Heart left ventricle (tissue), 16 donors: ENCODE measurements around the gene KRTAP4-11. TPM values are rescaled to one million over a fixed set of nuclear protein-coding genes. Genes with fewer than 3 reads are reported as not detected.
"Not testable (repeated sequence)": the region's sequence is repeated elsewhere in the genome, so short reads cannot be mapped to it uniquely, and the experiment has no call there.

Source experiments
- ATAC-seq, 4 donors: fragments of 200-7000 bp; cut with Tn5 transposase; one replicate each; pipeline ENCODE4 v1.9.1; 2020 to 2022; ENCODE audit warnings: moderate library complexity in 4 of 4, mild to moderate bottlenecking in 3 of 4, moderate number of reproducible peaks in 1 of 4
- DNase-seq, 5 donors: peaks; one replicate each; pipeline ENCODE4 v3.0.0-alpha.2; 2020
- H3K27ac ChIP-seq, 12 donors: fragments of 200-600 bp; sonication (generic) in 4 of 12; one replicate each; pipeline versions ENCODE4 v1.5.0 to v1.8.0; 2016 to 2022; ENCODE audit warnings: mild to moderate bottlenecking in 2 of 12
- H3K27me3 ChIP-seq, 9 donors: fragments of 200-600 bp; sonication (generic) in 2 of 9; one replicate each; pipeline versions ENCODE4 v1.5.1 to v1.8.0; 2016 to 2022; ENCODE audit warnings: mild to moderate bottlenecking in 3 of 9
- H3K36me3 ChIP-seq, 9 donors: fragments of 200-600 bp; sonication (generic) in 2 of 9; one replicate each; pipeline versions ENCODE4 v1.5.0 to v1.8.0; 2018 to 2022; ENCODE audit warnings: mild to moderate bottlenecking in 2 of 9
- H3K4me1 ChIP-seq, 12 donors: fragments of 200-600 bp; sonication (generic) in 4 of 12; one replicate each; pipeline versions ENCODE4 v1.5.0 to v1.8.0; 2016 to 2022; ENCODE audit warnings: mild to moderate bottlenecking in 3 of 12
- H3K4me3 ChIP-seq, 12 donors: fragments of 200-600 bp; sonication (generic) in 4 of 12; one replicate each; pipeline versions ENCODE4 v1.5.0 to v1.8.0; 2017 to 2022; ENCODE audit warnings: mild to moderate bottlenecking in 9 of 12, moderate library complexity in 4 of 12
- H3K9me3 ChIP-seq, 12 donors: fragments of 200-600 bp; sonication (generic) in 4 of 12; one replicate each; pipeline versions ENCODE4 v1.5.0 to v1.8.0; 2016 to 2022; ENCODE audit warnings: mild to moderate bottlenecking in 1 of 12
- CTCF ChIP-seq, 12 donors: fragments of 200-600 bp; sonication (generic) in 4 of 12; IDR thresholded peaks; one replicate each; pipeline versions ENCODE4 v1.5.0 to v1.8.0; 2018 to 2022; ENCODE audit warnings: antibody characterized with exemption in 12 of 12, mild to moderate bottlenecking in 5 of 12
- POLR2A ChIP-seq, 2 donors: fragments of 450-650 bp; IDR thresholded peaks; one replicate each; pipeline ENCODE4 v1.6.1; 2017; ENCODE audit warnings: antibody characterized with exemption in 2 of 2, mild to moderate bottlenecking in 2 of 2, moderate library complexity in 2 of 2
- WGBS, 4 donors: extraction: QIAGEN DNeasy Blood & Tissue Kit in 2 of 4; methylation state at CpG; one replicate each; pipeline versions ENCODE4 v1.1.5 to v1.1.7; 2013 to 2018; 5-methylcytosine and 5-hydroxymethylcytosine counted together
- intact Hi-C, 10 donors: fragments of 100-400 bp; cut with DNase I; formaldehyde crosslinking; loops; one replicate each; pipeline versions ENCODE4 v1.11.1 to v1.14.2; 2022
- long read RNA-seq, 3 donors: library from polyadenylated mRNA; unstranded; transcript quantifications; one replicate each; pipeline ENCODE4 v2.0.0, GENCODE V29; 2020 to 2021
- polyA plus RNA-seq, 2 donors: library from polyadenylated mRNA; stranded (reverse); fragments of 200-250 nt; gene quantifications; one replicate each; pipeline ENCODE4 v1.2.3, GENCODE V29; 2013
- total RNA-seq, 9 donors: library from RNA; depleted of rRNA in 2 of 9; stranded (reverse); fragments of >200 nt in 2 of 9; fragmentation: NEBNext Ultra II Directional in 3 of 9; extraction: Animal tissue kit (Norgen Biotek cat#: 25700) in 3 of 9; gene quantifications; one replicate each; pipeline versions ENCODE4 v1.1.0 to v1.2.4, GENCODE V29; 2016 to 2023
- donor health status: ischemic (EF 13 %, LVEDD 7.1; RV severe dilation, severe dysfunction).
- donor health status: healthy with polysubstance abuse.
- donor health status: DM: no; HTN: yes; CAD: no.
- donor health status: DM: no; HTN: no; CAD: no.
- donor health status: ischemic (EF 25% LVEDD 6.9; RV normal size, moderate dysfunction).
- donor health status: ischemic (EF 25% LVEDD 5.7; RV mildly dilated, moderate dysfunction).
- donor health status: healthy.
- donor health status: DM: yes; HTN: yes; CAD: no.
- donor health status: ischemic (EF 35%, LVEDD 5.7; RV mildly dilated, moderate dysfunction).
- donor health status: nonischemic (EF 11% LVEDD 7.7; RV severe dilation, severe dysfunction).
- donor health status: DM: yes; HTN: yes; CAD: no.
- donor health status: PGD.
- donor health status: ischemic (EF 29% LVEDD 5.4; RV normal size, mild dysfunction).
- donor health status: nonischemic (EF 23%, LVEDD 6.1; RV moderate dilation, normal function).

KRTAP4-11 gene
- total RNA-seq (not detected), polyA plus RNA-seq (not detected)
- long read RNA-seq, donor 1: 0 reads
- long read RNA-seq, donor 2: 0 reads
- long read RNA-seq, donor 3: 0 reads

- intact Hi-C loops, H3K4me3 ChIP-seq, DNase-seq, H3K4me1 ChIP-seq, ATAC-seq, H3K27ac ChIP-seq, H3K9me3 ChIP-seq, H3K36me3 ChIP-seq: not testable (repeated sequence)
- 62 to 78% (median 75%) methylated on average over 5 to 10 of the region's 10 CpGs for WGBS, 4 donors
- H3K27me3 ChIP-seq: peaks cover 0 to 18% (median 0%) of the 10 kb centered on the region in 9 donors
Measured at GRCh38 chr17:41117846-41118386, at the start of gene KRTAP4-11. Gene KRTAP4-11 (minus strand): TSS chr17:41118373. CDS start chr17:41118315, 58 bp downstream.

GRCh38 chr17:41167561-41167960 lies 49.4 kb upstream of the KRTAP4-11 start:
- H3K27ac ChIP-seq: no peak overlapping the region
- no peak overlapping the region for H3K4me3 ChIP-seq
- no peaks in the 10 kb centered on the region for H3K36me3 ChIP-seq
- H3K9me3 ChIP-seq: no peaks in the 10 kb centered on the region
- intact Hi-C loops: no loop called here
- no peak for TF ChIP-seq POLR2A (IDR thresholded peaks at IDR 0.05)
- no peak for TF ChIP-seq CTCF (IDR thresholded peaks at IDR 0.05)
- peaks cover 0 to 15% (median 0%) of the 10 kb centered on the region in 9 donors for H3K27me3 ChIP-seq
- no peaks in the 10 kb centered on the region for H3K4me1 ChIP-seq
- ATAC-seq (no peak), DNase-seq (no peak)
- WGBS, 4 donors: 72 to 82% (median 80%) methylated on average over 7 of the region's 7 CpGs

- TF ChIP-seq CTCF (IDR thresholded peaks at IDR 0.05): no peak
- no peak for TF ChIP-seq POLR2A (IDR thresholded peaks at IDR 0.05)
- intact Hi-C loops: no loop called here
- 70 to 77% (median 74%) methylated on average over 7 of the region's 7 CpGs for WGBS, 4 donors
- no peak for ATAC-seq
- Histone ChIP-seq H3K27ac (no peak overlapping the region), H3K4me3 (no peak overlapping the region), H3K36me3 (no peaks in the 10 kb centered on the region), H3K9me3 (no peaks in the 10 kb centered on the region), H3K27me3 (peaks cover 0 to 20% (median 3%) of the 10 kb centered on the region in 9 donors), H3K4me1 (no peaks in the 10 kb centered on the region)
- no peak for DNase-seq
Measured at GRCh38 chr17:41163828-41164227, 45.7 kb upstream of the KRTAP4-11 start.

- TF ChIP-seq POLR2A (IDR thresholded peaks at IDR 0.05): no peak
- no peak for TF ChIP-seq CTCF (IDR thresholded peaks at IDR 0.05)
- ATAC-seq: no peak
- Histone ChIP-seq H3K4me3 (no peak within 1 kb of the TSS), H3K36me3 (no peaks in the 10 kb centered on the region), H3K27ac (no peak within 1 kb of the TSS), H3K4me1 (no peaks in the 10 kb centered on the region), H3K9me3 (no peaks in the 10 kb centered on the region), H3K27me3 (peaks cover 0 to 37% (median 9%) of the 10 kb centered on the region in 9 donors)
- no peak for DNase-seq
- intact Hi-C loops: no loop called here
- 75 to 95% (median 82%) methylated on average over 1 of the region's 1 CpG for WGBS, 4 donors
Measured at GRCh38 chr17:41160648-41161047, 42.5 kb upstream of the KRTAP4-11 start, which contains the start of gene KRTAP4-4. Gene KRTAP4-4 (minus strand): TSS chr17:41160748. CDS start chr17:41160691, 57 bp downstream.

- ATAC-seq, H3K4me1 ChIP-seq, H3K36me3 ChIP-seq, DNase-seq, H3K4me3 ChIP-seq, intact Hi-C loops, H3K9me3 ChIP-seq, H3K27ac ChIP-seq: not testable (repeated sequence)
- WGBS, 4 donors: 63 to 93% (median 89%) methylated on average over 2 to 3 of the region's 3 CpGs
- H3K27me3 ChIP-seq: peaks cover 0 to 37% (median 9%) of the 10 kb centered on the region in 9 donors
Measured at GRCh38 chr17:41160190-41160589, 42.0 kb upstream of the KRTAP4-11 start.
